DMS153 treated with DMSO at 0.1 percent for 48 hours (cell line): Measurements from ENCODE around the gene MARF1.
"Not testable (repeated sequence)": the region's sequence is repeated elsewhere in the genome, so short reads cannot be mapped to it uniquely, and the experiment has no call there.

Source experiments
- DNase-seq: peaks from one replicate; lab custom pipeline; 2025; ENCODE audit not compliant: unreplicated experiment; lab: John Stamatoyannopoulos, UW

Gene MARF1

DNA sequence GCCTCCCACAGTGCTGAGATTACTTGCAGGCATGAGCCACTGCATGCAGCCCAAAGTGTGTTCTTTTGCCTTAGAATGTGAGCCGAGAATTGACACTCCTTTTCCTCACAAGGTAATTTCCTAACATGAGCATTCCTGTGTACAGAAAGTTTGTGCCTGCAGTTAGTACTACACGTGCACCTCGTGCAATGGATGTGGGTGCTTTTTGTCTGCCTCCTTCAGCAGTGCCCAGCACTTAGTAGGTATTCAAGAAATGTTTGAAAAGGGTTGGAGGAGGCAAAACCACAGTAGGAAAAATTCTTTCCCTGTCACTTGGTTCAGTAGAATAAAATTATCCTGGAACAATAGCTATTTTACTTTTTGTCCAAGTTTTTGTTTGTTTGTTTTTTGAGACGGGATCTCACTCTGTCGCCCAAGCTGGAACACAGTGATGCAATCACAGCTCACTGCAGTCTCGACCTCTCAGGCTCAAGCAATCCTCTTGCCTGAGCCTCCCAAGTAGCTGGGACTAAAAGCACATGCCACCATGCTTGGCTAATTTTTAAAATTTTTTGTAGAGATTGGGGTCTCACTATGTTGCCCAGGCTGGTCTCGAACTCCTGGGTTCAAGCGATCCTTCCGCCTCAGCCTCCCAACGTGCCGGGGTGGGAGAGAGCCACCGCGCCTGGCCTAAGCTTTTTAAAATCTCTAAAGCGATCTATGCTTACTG lies 9.5 kb upstream of the MARF1 start:
- no peak for DNase-seq

- DNase-seq, result no peak
These were observed 7.8 kb upstream of the MARF1 start for GRCh38 chr16:15650698-15651171.

DNA sequence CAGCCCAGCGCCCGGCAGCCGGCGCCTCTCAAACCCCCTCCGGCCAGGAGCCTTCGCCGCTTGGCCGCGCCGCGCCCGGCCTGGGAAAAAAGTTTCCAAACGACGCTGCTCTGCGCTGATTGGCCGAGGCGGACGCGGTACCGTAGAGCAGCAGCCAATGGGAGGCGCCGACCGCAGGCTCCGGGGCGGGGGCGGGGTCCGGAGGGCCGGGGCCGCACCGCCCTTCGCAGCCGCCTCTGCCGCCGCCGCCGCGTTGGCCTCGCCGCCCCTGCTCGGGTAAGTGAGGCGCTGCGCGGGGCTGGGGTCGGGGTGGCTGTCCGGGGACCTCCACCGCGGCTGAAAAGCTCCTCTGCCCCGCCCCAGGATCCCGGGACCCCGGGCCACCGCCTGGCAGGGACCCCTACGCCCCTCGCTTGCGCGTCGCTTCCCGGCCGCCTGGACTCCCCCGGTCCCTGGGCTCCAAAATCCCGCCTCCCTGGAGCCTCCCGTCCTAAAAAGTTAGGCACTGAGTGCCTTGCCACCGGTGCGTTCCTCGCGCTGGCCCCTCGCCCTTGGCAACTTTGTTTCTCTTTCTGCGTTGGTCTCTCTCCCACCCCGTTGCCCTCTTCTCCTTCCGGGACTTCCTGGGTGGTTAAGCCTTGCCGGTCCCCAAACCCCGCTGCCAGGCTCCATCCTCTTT lies 7.2 kb upstream of the MARF1 start, which contains the start of gene NDE1:
NDE1 (plus strand) TSS at position 227 of the 679 bp plus-strand sequence. CDS start 14,534 bp downstream, outside the sequence.
- DNase-seq, result peak; percentile 85

GRCh38 chr16:15649727-15650018 lies 6.7 kb upstream of the MARF1 start:
- DNase-seq, result no peak

GRCh38 chr16:15649311-15649710 lies 6.4 kb upstream of the MARF1 start:
- not testable (repeated sequence) for DNase-seq

DNA sequence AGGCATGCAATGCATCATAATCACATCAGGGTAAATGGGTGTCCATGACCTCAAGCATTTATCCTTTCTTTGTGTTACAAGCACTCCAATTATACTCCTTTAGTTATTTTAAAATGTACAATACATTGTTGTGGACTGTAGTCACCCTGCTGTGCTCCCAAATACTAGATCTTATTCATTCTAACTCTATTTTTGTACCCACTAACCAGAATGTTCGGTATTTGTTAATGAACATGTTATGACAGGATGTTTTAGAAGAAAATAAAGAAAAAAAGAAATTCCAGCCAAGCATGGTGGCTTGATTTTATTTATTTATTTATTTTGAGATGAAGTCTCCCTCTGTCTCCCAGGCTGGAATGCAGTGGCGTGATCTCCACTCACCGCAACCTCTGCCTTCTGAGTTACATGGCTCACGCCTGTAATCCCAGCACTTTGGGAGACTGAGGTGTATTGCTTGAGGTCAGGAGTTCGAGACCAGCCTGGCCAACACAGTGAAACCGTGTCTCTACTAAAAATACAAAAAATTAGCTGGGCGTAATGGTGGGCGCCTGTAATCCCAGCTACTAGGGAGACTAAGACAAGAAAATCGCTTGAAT lies 5.3 kb upstream of the MARF1 start:
- no peak for DNase-seq

- DNase-seq, result no peak
These were observed 4.5 kb upstream of the MARF1 start for GRCh38 chr16:15647294-15648014.

- DNase-seq, result not testable (repeated sequence)
These were observed 3.8 kb upstream of the MARF1 start for GRCh38 chr16:15646557-15647293.

GRCh38 chr16:15644962-15645465 lies 2.1 kb upstream of the MARF1 start:
- DNase-seq, result peak; percentile 38

GRCh38 chr16:15644267-15644961 lies 1.5 kb upstream of the MARF1 start:
- DNase-seq, result peak; percentile 64

DNA sequence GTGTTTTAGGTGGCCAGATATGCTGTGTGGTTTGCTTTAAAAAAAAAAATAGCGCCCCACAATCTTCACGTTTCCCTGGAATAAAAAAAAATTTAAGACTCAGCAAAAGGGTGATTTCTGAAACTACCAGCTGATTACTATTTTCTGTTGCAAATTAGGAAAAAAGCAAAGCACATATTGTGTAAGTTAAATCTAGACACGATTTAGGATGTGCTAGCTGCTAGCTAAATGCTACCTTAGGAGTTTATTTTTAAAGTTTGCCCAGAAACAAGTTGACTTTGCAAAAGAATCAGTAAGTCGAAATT lies 944 bp upstream of the MARF1 start:
- no peak for DNase-seq

GRCh38 chr16:15642557-15643047 lies 352 bp downstream of the MARF1 start:
- DNase-seq, result peak; percentile 53

- DNase-seq, result no peak
These were observed 999 bp downstream of the MARF1 start for GRCh38 chr16:15641753-15642556.

GRCh38 chr16:15640966-15641365 lies 2.0 kb downstream of the MARF1 start:
- DNase-seq, result no peak

DNA sequence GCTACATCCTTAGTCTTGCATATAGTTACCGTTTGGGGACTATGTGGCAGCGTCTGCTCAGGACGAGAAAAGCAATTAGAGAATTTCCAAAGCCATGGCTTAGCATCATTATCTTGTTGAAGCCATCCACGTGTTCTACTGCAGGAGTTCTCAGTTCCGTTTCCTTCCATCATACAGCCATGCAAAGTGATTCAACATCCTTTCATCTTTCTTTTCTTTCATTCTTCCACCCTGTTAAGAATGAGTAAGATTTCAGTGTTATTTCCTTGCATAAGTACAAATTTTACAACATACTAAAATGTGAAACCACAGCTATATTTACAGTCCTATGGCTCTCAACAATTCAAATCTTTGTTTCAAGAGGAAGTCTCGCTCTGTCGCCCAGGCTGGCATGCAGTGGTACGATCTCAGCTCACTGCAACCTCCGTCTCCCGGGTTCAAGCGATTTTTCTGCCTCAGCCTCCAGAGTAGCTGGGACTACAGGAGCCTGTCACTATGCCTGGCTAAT lies 3.8 kb downstream of the MARF1 start:
- no peak for DNase-seq

- no peak for DNase-seq
These were observed 6.5 kb downstream of the MARF1 start for GRCh38 chr16:15636392-15636873.

- no peak for DNase-seq
These were observed 7.0 kb downstream of the MARF1 start for GRCh38 chr16:15635926-15636325.

DNA sequence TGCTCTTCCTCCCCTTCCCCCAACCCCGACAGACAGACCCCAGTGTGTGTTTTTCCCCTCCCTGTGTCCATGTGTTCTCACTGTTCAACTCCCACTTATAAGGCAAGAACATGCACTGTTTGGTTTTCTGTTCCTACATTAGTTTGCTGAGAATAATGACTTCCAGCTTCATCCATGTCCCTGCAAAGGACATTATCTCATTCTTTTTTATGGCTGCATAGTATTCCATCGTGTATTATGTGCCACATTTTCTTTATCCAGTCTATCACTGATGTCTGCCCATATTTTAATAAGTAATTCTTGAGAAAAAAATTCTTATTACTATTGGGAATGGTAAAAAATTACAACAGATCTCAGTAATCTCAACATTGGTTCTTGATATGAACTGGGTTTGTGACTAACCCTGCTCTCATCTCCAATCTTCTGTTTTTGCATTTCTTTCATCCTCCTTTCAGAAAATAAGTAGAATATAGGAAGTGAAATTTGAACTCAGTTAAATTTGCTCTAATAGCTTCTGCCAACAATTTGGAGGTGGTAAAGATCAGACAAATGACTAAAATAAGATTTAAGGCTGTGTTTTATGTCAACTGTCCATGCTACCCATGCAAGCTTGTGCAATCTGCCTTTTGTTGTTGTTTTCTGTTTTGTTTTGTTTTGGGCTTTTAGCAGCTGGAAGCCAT lies 11.1 kb downstream of the MARF1 start:
- no peak for DNase-seq
